Measurements from ENCODE around the gene BABAM2.

DNA sequence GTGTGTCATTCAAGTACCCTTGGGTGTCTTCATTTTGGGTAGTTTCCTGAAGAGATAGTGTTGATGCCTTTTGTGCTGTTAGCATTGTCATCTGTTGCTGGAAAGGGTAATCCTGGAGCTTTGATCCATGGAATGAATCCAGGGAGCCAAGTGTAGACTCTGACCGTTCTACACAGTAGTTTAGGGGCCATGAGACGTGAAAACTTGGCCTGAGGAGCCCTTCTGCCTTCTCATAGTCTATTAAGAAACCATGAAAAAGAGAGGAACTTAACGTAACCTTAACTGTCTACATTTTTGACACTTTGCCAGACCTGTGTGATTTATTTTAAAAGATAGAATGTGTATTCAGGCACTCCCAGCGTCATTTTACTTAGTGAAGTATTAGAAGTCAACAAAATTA lies 194.0 kb downstream of the BABAM2 start:
- TF ChIP-seq CTCF (conservative IDR thresholded peaks at IDR 0.05; ENCODE audit: low read depth, low read length) (no peak), EZH2 (IDR thresholded peaks at IDR 0.05; ENCODE audit: low read length, unreplicated experiment) (no peak), EZH2phosphoT487 (IDR thresholded peaks at IDR 0.05; ENCODE audit: borderline replicate concordance, low read length) (no peak)

Data from PC-3 (cell line).